ENCODE results near the gene FCMR. TPM values are rescaled to one million over a fixed set of nuclear protein-coding genes. Genes with fewer than 3 reads are reported as not detected.
"Not testable (repeated sequence)": the region's sequence is repeated elsewhere in the genome, so short reads cannot be mapped to it uniquely, and the experiment has no call there.

FCMR gene
- total RNA-seq, 1 donor: 1.3 TPM

DNA sequence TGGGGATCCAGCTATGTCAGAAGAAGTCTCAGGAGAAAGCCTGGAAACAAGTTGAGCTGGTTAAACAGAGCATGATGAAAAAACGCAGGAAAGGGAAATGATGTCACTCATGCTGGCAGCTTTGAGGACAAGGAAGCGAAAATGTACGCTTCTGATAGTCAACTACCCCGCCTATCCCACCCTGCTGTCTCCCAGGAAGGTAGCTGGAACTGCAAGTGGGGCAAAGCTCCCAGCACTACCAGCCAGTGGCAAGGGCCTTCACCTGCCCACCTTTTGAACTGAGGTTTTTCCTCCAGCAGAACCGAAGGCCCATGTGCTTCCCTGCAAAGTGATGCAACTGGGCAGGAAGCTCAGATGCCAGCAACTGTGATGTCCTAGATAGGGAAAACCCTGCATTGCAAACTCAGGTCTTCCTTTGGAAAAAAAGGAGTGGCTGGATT is 62.6 kb downstream of the FCMR start:
- TF ChIP-seq, protein P1, sequence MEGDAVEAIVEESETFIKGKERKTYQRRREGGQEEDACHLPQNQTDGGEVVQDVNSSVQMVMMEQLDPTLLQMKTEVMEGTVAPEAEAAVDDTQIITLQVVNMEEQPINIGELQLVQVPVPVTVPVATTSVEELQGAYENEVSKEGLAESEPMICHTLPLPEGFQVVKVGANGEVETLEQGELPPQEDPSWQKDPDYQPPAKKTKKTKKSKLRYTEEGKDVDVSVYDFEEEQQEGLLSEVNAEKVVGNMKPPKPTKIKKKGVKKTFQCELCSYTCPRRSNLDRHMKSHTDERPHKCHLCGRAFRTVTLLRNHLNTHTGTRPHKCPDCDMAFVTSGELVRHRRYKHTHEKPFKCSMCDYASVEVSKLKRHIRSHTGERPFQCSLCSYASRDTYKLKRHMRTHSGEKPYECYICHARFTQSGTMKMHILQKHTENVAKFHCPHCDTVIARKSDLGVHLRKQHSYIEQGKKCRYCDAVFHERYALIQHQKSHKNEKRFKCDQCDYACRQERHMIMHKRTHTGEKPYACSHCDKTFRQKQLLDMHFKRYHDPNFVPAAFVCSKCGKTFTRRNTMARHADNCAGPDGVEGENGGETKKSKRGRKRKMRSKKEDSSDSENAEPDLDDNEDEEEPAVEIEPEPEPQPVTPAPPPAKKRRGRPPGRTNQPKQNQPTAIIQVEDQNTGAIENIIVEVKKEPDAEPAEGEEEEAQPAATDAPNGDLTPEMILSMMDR (IDR thresholded peaks at IDR 0.05; ENCODE audit: insufficient read depth, low read depth, low read length): no peak
- H3K4me3 ChIP-seq (ENCODE audit: low read depth, low read length): no peak overlapping the region
- no peak for DNase-seq (ENCODE audit: low read depth)

DNA sequence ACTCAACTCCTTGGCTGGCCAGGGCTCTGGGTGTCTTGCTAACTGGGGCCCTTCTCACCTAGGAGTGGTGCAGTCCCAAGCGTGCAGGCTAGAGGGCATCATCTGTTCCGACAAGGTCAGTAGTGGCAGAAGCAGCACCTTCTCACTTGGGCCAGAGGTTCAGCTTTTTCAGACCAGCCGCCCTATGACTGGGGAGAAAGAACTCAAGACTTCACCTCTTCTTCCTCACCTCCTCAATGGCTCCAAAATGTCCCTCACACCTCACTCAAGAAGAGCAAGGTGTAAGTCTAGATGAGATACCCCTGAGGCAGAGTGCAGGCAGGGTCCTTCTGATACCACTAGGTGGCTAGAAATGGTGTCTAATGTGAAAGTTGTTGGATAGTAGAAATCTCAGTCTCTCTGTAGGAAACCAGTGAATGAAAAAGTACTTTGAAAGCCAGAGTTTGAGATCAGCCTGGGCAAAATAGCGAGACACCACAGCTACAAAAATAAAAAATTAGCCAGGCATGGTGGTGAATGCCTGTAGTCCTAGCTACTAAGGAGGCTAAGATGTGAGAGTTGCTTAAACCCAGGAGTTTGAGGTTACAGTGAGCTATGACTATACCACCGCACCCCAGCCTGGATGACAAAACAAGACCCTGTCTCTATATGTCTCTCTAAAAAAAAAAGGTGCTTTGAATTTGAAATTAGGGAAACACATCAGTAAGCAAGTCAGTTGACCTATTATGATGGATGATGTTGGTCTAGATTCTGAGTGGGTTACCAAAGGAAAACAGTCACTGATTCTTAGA is 64.9 kb downstream of the FCMR start:
- H3K4me3 ChIP-seq (ENCODE audit: low read depth, low read length): no peak overlapping the region
- TF ChIP-seq, protein P1 (IDR thresholded peaks at IDR 0.05; ENCODE audit: insufficient read depth, low read depth, low read length): peak; percentile 43
- DNase-seq (ENCODE audit: low read depth): no peak

DNA sequence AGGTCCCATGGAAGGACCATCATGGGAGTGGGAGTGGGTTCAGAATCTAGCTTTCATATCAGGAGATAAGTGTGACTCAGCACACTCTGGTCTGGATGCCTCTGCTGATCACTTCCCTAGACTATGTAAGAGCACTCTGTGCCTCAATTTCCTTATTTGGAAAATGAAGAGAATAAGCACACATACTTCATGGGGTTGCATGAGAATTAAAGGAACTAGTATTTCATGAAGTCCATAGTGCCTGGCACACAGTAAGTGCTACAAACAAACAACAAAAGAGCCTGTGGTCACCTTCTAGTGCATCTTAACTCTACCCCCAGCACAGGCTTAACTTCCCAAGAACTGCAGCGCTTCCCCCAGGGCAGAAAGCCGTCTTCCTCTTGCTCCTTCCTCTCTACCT is 65.9 kb downstream of the FCMR start:
- H3K4me3 ChIP-seq (ENCODE audit: low read depth, low read length): no peak overlapping the region
- DNase-seq (ENCODE audit: low read depth): no peak
- TF ChIP-seq, protein P1 (IDR thresholded peaks at IDR 0.05; ENCODE audit: insufficient read depth, low read depth, low read length): no peak

DNA sequence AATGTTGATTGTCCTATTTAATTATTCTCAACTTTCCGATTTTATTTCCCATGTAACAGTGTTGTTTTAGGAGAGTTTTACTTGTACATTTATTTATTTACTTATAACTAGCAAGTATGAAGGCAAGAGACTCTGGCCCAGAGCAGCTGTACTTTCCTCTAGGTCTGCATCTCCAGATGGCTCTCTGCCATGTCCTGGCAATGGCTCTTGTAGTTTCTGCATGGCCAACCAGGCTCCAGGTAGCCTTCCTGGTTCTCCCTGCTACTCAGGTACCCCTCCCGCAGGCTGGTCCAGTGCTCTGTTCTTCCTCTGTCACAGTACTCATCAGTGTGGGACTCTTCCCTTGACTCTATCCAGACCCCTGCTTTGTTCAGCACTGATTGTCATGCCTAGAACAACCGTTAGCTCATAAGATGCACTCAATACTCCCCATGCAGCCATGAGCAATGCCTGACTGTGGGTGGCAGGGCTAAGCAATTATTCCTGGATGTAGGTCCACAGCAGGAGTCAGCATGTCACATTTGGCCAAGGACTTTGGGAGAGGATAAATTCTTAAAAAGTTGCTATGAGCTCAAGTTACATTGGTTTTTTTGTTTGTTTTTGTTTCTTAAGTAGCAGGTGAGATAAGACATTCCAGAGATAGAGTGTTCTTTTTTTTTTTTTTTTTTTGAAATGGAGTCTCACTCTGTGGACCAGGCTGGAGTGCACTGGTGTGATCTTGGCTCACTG is 67.2 kb downstream of the FCMR start:
- no peak overlapping the region for H3K4me3 ChIP-seq (ENCODE audit: low read depth, low read length)
- TF ChIP-seq, protein P1 (IDR thresholded peaks at IDR 0.05; ENCODE audit: insufficient read depth, low read depth, low read length): no peak
- DNase-seq (ENCODE audit: low read depth): no peak

GRCh38 chr1:206853696-206854095 is 68.0 kb downstream of the FCMR start:
- not testable (repeated sequence) for DNase-seq (ENCODE audit: low read depth); H3K4me3 ChIP-seq (ENCODE audit: low read depth, low read length)

Other genes with a start within 250 kb of the FCMR start
- 45.3 and 46.4 TPM in 2 replicates for gene MAPKAPK2, start 237.0 kb downstream of the FCMR start, total RNA-seq
- 0.97 and 1.7 TPM in 2 replicates for gene IL19, start 151.2 kb downstream of the FCMR start, total RNA-seq
- gene IL10, start 149.4 kb downstream of the FCMR start, total RNA-seq: under 0.01 TPM in 1 of 2 replicates, not detected in the other
- 0.32 and 0.86 TPM in 2 replicates for gene IL20, start 56.3 kb downstream of the FCMR start, total RNA-seq
- 0.86 and 2.6 TPM in 2 replicates for gene IL24, start 24.5 kb downstream of the FCMR start, total RNA-seq
- gene PIGR, start 24.5 kb upstream of the FCMR start, total RNA-seq: not detected in 2 replicates
- not detected in 2 replicates for gene FCAMR, start 48.5 kb upstream of the FCMR start, total RNA-seq
- gene C1orf116, start 110.8 kb upstream of the FCMR start, total RNA-seq: under 0.01 TPM in 1 of 2 replicates, not detected in the other
- gene YOD1, start 129.3 kb upstream of the FCMR start, total RNA-seq: 10.6 and 16.0 TPM in 2 replicates
- gene PFKFB2, start 131.3 kb upstream of the FCMR start, total RNA-seq: 6.9 and 8.7 TPM in 2 replicates
- gene C4BPB, start 166.9 kb upstream of the FCMR start, total RNA-seq: 0.32 TPM in 1 of 2 replicates, not detected in the other
- gene C4BPA, start 182.3 kb upstream of the FCMR start, total RNA-seq: not detected in 2 replicates